Measurements from ENCODE around the gene CARD8.

DNA sequence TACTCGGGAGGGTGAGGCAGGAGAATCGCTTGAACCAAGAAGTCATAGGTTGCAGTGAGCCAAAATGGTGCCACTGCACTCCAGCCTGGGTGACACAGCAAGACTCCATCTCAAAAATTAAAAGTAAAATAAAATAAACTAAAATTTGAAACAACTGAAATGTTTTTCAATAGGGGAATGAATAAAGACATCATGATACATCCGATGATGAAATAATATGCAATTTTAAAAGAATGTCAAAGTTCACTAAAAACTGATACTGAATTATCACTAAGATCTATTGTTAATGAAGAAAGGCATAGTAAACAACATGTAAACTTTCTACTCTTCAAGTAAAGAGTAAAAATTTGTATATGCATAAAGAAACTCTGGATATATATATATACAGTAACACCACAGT, 8.5 kb downstream of the CARD8 start:
- TF ChIP-seq CTCF (IDR thresholded peaks at IDR 0.05 in 8 of 11, conservative IDR thresholded peaks at IDR 0.05 in 3 of 11) (no peak), POLR2A (IDR thresholded peaks at IDR 0.05) (no peak)

Measured in spleen (tissue), 7 donors.